ENCODE data around the gene SPIRE1. TPM values are rescaled to one million over a fixed set of nuclear protein-coding genes. Genes with fewer than 3 reads are reported as not detected.

SPIRE1 gene
- polyA plus RNA-seq: 65.1 and 79.0 TPM in 2 replicates

DNA sequence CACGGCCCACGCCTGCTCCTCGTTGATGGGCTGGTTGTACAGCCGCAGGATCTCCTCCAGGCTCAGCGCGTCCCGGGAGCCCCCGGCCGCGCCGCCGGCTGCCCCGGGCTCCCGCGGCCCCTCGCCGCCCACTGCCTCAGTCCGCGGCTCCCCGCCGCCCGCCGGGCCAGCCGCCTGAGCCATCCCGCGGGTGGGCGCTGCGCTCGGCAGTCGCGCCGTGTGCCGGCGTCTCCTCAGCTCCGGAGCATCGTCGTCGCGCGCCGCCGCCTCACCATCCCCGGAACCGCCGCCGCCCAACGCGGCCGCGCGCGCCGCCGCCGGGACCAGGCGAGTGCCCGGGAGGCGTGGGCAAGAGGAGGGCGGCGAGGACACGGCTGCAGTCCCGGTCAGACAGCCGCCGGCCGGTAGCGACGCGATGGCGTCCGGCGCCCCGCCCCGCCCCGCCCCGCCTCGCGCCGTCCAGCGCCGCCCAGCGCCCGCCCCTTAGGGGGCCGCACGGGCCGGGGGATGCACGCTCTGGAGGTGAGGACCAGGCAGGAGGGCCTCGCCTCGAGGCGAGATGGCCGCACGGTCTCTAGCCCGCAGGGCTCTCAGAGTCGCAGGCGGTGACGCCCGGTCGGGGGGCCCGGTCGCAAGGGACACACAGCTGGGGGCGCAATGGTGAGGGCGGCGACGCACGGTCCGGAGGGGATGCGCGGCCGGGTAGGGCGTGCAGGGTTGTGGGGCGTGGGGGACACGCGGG, at the start of gene SPIRE1:
Gene SPIRE1, minus strand, starts transcription at position 424 of the 742 bp plus-strand sequence. Its CDS starts 241 bp downstream, at position 183.

DNA sequence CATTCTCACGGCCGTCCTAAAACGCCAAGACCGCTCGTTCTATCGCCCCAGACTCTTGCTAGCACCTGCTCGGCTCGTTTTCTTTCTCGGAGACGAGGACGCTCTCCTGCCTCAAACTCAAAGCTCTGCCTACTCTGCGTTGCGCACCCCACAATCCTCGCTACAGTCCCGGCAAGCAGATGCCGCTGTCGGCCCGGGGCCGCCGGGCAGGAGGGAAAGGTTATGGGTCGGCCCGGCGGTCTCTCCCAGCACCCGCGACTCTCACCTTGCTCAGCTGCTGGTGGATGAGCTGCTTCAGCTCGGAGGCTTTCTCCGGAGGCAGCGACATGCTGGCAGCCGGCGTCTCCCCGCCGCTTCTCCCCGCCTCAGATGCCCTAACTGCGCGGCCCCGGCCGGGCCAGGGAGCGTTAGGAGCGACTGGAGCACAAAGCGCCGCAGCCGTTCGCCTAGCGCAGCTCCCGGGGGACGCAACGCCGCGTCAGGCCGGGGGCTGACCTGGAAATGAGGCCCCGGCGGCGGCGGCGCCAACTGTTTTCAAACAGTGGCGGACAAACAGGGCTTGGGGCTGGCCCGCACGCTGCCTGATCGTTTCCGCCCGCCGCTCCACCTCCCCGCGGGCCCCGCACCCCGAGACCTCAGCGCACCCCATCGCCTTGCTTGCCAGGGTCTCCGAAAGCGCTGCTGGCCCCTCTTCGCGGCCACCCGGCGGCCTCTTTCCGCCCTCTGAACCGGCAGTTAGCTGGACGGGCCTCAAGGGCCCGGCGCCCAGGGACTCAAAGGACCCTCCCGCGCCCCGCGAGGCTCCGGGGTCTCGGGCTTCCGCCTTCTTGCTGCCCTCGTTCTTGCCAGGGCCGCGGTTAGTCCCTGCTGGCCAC, 44.6 kb upstream of the SPIRE1 start, which contains the start of the genes CEP76 and PSMG2:
Gene CEP76, minus strand, starts transcription at position 503 of the 875 bp plus-strand sequence. Its CDS starts 175 bp downstream, at position 328.
Gene PSMG2, plus strand, starts transcription at position 822 of the 875 bp plus-strand sequence. CDS start 66 bp downstream, outside the sequence.

Other genes starting within 250 kb of the SPIRE1 start
- 509 and 524 TPM in 2 replicates for gene CEP76, start 44.6 kb upstream of the SPIRE1 start, polyA plus RNA-seq
- gene PSMG2, start 44.9 kb upstream of the SPIRE1 start, polyA plus RNA-seq: 312 and 321 TPM in 2 replicates
- 419 and 446 TPM in 2 replicates for gene PTPN2, start 226.1 kb upstream of the SPIRE1 start, polyA plus RNA-seq

Data from Purkinje cell (primary cell).